Measurements from ENCODE around the gene VPS25.

GRCh38 chr17:42779936-42780850, 6.9 kb downstream of the VPS25 start, which contains the start of gene WNK4:
- TF ChIP-seq CTCF (IDR thresholded peaks at IDR 0.05; ENCODE audit: low read depth, low read length, poor library complexity, severe bottlenecking) (no peak), EZH2phosphoT487 (IDR thresholded peaks at IDR 0.05; ENCODE audit: borderline replicate concordance, low read length) (no peak)
